Activated naive CD4-positive, alpha-beta T cell treated with anti-CD3 and anti-CD28 coated beads for 36 hours (primary cell): ENCODE data around the gene PDGFRA. TPM values are rescaled to one million over a fixed set of nuclear protein-coding genes. Genes with fewer than 3 reads are reported as not detected.
"Not testable (repeated sequence)": the region's sequence is repeated elsewhere in the genome, so short reads cannot be mapped to it uniquely, and the experiment has no call there.

Source experiments
- CTCF ChIA-PET: fragments of 350-600 bp; sonication (Branson Sonifier 250); formaldehyde crosslinking; loops from one replicate; lab custom pipeline; 2021; ENCODE audit warnings: antibody characterized with exemption; lab: Charles Lee
- DNase-seq: peaks from one replicate; pipeline ENCODE4 v3.0.0-alpha.2; 2020
- H3K27ac Mint-ChIP-seq: one replicate; pipeline ENCODE4 v1.8.0; 2021; ENCODE audit warnings: mild to moderate bottlenecking, mixed read lengths
- H3K27me3 Mint-ChIP-seq: one replicate; pipeline ENCODE4 v1.8.0; 2021; ENCODE audit warnings: low read depth, mixed read lengths
- H3K36me3 Mint-ChIP-seq: one replicate; pipeline ENCODE4 v1.8.0; 2021; ENCODE audit warnings: low read depth, mixed read lengths
- H3K4me1 Mint-ChIP-seq: one replicate; pipeline ENCODE4 v1.8.0; 2021; ENCODE audit warnings: low read depth, mixed read lengths
- H3K4me3 Mint-ChIP-seq: one replicate; pipeline ENCODE4 v1.8.0; 2021; ENCODE audit warnings: mild to moderate bottlenecking, moderate library complexity, mixed read lengths
- H3K9me3 Mint-ChIP-seq: one replicate; pipeline ENCODE4 v1.8.0; 2021; ENCODE audit warnings: mixed read lengths
- intact Hi-C: fragments of 100-400 bp; cut with micrococcal nuclease; formaldehyde crosslinking; loops from one replicate; pipeline ENCODE4 v1.15.1; 2023
- total RNA-seq, 2 experiments: library from RNA; stranded (reverse); gene quantifications; one replicate each; pipeline ENCODE4 v1.2.3, GENCODE V29; 2021

Gene PDGFRA
- total RNA-seq, 2 experiments from 2014 or later, result not detected

GRCh38 chr4:54241268-54241823 is 12.3 kb downstream of the PDGFRA start:
- CTCF ChIA-PET, result interaction anchor here (1.0 kb wide), 1 partner anchor 23 kb away, joined by 3 read pairs; no protein-coding TSS in a partner anchor
- DNase-seq, H3K4me3 Mint-ChIP-seq, H3K27ac Mint-ChIP-seq, H3K9me3 Mint-ChIP-seq, intact Hi-C loops, H3K4me1 Mint-ChIP-seq, H3K36me3 Mint-ChIP-seq: not testable (repeated sequence)
- H3K27me3 Mint-ChIP-seq, result peaks cover 15% of the 10 kb centered on the region

- H3K27me3 Mint-ChIP-seq, result peaks cover 17% of the 10 kb centered on the region
- H3K4me1 Mint-ChIP-seq, H3K9me3 Mint-ChIP-seq, H3K36me3 Mint-ChIP-seq, DNase-seq, CTCF ChIA-PET, intact Hi-C loops, H3K4me3 Mint-ChIP-seq, H3K27ac Mint-ChIP-seq: not testable (repeated sequence)
Observed at GRCh38 chr4:54243541-54243940, 14.4 kb downstream of the PDGFRA start.

DNA sequence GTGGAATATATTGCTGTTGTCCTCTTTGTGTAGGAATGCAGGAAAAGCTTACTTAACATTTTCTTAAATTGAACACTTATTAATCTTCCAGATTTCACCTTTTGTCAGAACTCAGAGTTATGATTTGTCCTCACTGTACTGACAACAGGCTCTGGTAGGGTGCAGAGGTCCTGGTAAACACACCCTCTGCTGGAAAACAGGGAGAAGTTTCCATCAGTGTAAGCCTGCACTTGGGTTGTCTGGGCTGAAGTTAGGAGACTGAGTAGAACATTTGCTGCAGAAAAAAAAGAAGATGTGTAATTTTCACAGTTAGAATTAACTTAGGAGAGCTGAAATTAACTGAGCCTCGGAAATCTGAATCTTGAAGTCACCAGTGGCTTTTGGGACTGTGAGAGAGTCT is 23.2 kb downstream of the PDGFRA start:
- CTCF ChIA-PET, H3K27me3 Mint-ChIP-seq, intact Hi-C loops, H3K36me3 Mint-ChIP-seq, H3K4me1 Mint-ChIP-seq, H3K27ac Mint-ChIP-seq, DNase-seq, H3K4me3 Mint-ChIP-seq: not testable (repeated sequence)
- peaks cover 13% of the 10 kb centered on the region for H3K9me3 Mint-ChIP-seq

- H3K4me3 Mint-ChIP-seq, result no peak overlapping the region
- H3K9me3 Mint-ChIP-seq, result peaks cover 9% of the 10 kb centered on the region
- CTCF ChIA-PET, result no interaction called here
- no peaks in the 10 kb centered on the region for H3K36me3 Mint-ChIP-seq
- intact Hi-C loops, result no loop called here
- H3K27ac Mint-ChIP-seq, result no peak overlapping the region
- DNase-seq, result no peak
- peaks cover 8% of the 10 kb centered on the region for H3K27me3 Mint-ChIP-seq
- no peaks in the 10 kb centered on the region for H3K4me1 Mint-ChIP-seq
Observed at GRCh38 chr4:54254116-54254914, 25.2 kb downstream of the PDGFRA start.

DNA sequence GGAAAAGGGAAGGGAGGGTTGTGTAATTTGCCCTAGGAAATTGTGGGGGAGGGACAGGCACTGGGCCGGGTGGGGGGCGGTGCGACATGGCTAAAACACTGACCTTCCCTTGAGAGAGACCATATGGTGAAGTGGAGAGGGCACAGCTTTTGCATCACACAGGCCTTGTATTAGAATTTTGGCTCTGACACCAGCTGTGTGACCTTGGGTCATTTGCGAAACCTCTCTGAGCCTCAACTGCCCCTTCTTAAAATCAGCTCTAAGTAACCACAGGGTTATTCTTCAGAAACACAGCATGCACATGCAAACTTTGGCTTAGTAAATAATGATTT is 25.8 kb downstream of the PDGFRA start:
- no peak for DNase-seq
- no peak overlapping the region for H3K27ac Mint-ChIP-seq
- CTCF ChIA-PET, result no interaction called here
- intact Hi-C loops, result no loop called here
- H3K27me3 Mint-ChIP-seq, result peaks cover 8% of the 10 kb centered on the region
- H3K4me3 Mint-ChIP-seq, result no peak overlapping the region
- H3K4me1 Mint-ChIP-seq, result no peaks in the 10 kb centered on the region
- H3K9me3 Mint-ChIP-seq, result peaks cover 7% of the 10 kb centered on the region
- H3K36me3 Mint-ChIP-seq, result no peaks in the 10 kb centered on the region

DNA sequence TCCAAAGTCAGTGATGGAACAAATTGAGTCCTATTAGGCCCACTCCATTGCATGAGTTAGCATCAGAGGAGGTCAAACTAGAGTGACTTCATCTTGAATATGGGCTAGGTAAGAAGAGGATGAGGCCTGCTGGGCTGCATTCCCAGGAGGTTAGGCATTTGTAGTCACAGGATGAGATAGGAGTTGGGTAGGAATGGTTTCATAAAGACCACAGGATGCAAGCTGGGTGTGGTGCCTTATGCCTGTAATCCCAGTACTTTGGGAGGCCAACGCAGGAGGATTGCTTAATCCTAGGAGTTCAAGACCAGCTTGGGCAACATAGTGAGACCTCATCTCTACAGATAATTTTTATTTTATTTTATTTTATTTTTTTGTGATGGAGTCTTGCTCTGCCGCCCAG is 26.8 kb downstream of the PDGFRA start:
- H3K9me3 Mint-ChIP-seq, result peaks cover 7% of the 10 kb centered on the region
- CTCF ChIA-PET, result no interaction called here
- H3K27me3 Mint-ChIP-seq, result peaks cover 11% of the 10 kb centered on the region
- H3K27ac Mint-ChIP-seq, result no peak overlapping the region
- H3K36me3 Mint-ChIP-seq, result no peaks in the 10 kb centered on the region
- no peak for DNase-seq
- intact Hi-C loops, result no loop called here
- H3K4me1 Mint-ChIP-seq, result no peaks in the 10 kb centered on the region
- H3K4me3 Mint-ChIP-seq, result no peak overlapping the region

GRCh38 chr4:54256491-54257486 is 27.7 kb downstream of the PDGFRA start:
- Mint-ChIP-seq H3K36me3 (no peaks in the 10 kb centered on the region), H3K27me3 (peaks cover 11% of the 10 kb centered on the region), H3K4me3 (no peak overlapping the region), H3K4me1 (no peaks in the 10 kb centered on the region), H3K27ac (no peak overlapping the region), H3K9me3 (peaks cover 7% of the 10 kb centered on the region)
- no peak for DNase-seq
- intact Hi-C loops, result no loop called here
- CTCF ChIA-PET, result no interaction called here

DNA sequence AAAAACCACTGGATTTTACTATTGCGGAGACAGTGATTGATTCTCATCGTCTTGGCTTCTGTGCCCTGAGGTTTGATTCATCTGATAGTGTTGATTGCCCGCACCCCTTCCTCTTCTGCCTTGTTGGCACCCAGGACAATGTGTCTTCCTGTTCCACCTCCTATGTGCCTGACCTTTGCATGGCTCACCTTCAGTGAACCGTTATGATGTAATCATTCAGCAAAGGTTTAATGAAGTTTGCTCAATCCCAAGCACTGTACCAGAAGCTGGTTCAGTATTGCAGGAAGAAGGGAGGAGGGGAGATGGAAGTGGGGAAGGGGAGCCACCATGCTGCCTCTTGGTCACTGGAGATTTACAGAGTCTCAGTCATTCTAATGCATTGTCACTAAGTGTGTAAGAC is 36.3 kb downstream of the PDGFRA start:
- intact Hi-C loops, result no loop called here
- DNase-seq, result no peak
- CTCF ChIA-PET, result interaction anchor here (0.7 to 0.8 kb wide), 2 partner anchors 40 to 555 kb away, joined by 3 read pairs; no protein-coding TSS in a partner anchor
- H3K4me3 Mint-ChIP-seq, result no peak overlapping the region
- H3K9me3 Mint-ChIP-seq, result no peaks in the 10 kb centered on the region
- H3K27me3 Mint-ChIP-seq, result peaks cover 10% of the 10 kb centered on the region
- no peaks in the 10 kb centered on the region for H3K4me1 Mint-ChIP-seq
- no peak overlapping the region for H3K27ac Mint-ChIP-seq
- no peaks in the 10 kb centered on the region for H3K36me3 Mint-ChIP-seq

DNA sequence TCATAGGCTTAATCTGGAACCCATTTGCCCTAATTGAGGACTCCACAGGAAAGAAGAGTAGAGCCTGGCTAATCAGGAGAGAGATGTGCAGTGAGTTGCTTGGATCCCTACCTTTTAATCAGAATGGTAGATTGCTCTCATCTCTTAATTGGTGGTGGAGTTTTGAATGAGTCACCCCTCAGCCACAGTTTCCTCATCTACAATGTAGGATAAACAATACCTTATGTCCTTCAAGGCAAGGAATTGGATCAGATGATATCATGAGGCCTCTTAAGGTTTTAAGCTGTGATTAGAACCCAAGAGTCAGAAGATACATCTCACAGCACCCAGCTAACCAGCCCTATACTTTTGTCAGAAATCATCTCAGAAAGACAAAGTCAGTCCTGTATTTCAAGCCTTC is 39.1 kb downstream of the PDGFRA start:
- Mint-ChIP-seq H3K4me3 (no peak overlapping the region), H3K27me3 (peaks cover 18% of the 10 kb centered on the region), H3K9me3 (no peaks in the 10 kb centered on the region), H3K4me1 (no peaks in the 10 kb centered on the region), H3K36me3 (no peaks in the 10 kb centered on the region), H3K27ac (no peak overlapping the region)
- intact Hi-C loops, result no loop called here
- CTCF ChIA-PET, result no interaction called here
- no peak for DNase-seq

DNA sequence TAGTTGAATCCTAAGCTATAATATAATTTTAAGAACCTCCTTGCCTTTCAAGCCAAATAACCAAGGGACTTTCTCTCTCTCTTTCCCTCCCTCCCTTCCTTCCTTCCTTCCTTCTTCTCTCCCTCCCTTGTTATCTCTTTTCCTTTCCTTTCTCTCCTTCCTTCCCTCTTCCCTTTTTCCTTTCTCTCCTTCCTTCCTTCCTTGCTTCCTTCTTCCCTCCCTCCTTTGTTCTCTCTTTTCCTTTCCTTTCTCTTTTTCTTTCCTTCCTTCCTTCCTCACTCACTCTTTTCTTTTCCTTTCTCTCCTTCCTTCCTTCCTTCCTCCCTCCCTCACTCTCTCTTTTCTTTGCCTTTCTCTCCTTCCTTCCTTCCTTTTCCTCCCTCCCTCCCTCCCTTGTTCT is 42.4 kb downstream of the PDGFRA start:
- H3K36me3 Mint-ChIP-seq, result no peaks in the 10 kb centered on the region
- no peak overlapping the region for H3K27ac Mint-ChIP-seq
- no peak overlapping the region for H3K4me3 Mint-ChIP-seq
- no peak for DNase-seq
- no peaks in the 10 kb centered on the region for H3K4me1 Mint-ChIP-seq
- CTCF ChIA-PET, result no interaction called here
- H3K9me3 Mint-ChIP-seq, result no peaks in the 10 kb centered on the region
- peaks cover 28% of the 10 kb centered on the region for H3K27me3 Mint-ChIP-seq
- intact Hi-C loops, result no loop called here

DNA sequence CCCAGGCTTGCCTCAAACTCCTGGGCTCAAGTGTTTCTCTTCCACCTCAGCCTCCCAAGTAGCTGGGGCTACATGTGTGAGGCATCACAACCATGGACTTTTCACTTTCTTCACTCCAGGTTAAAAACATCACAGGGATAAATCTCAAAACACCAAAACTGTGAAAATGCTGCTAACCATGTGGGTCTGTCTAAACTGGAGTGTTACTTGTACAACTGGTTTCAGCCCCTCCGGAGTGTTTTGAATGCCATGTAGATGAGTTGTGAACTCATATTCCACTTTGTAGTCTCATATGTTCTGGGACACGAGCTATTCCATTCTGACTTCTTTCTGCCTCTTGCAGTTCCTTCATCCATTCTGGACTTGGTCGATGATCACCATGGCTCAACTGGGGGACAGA is 43.0 kb downstream of the PDGFRA start:
- DNase-seq, result no peak
- CTCF ChIA-PET, result no interaction called here
- Mint-ChIP-seq H3K27ac (no peak overlapping the region), H3K4me1 (no peaks in the 10 kb centered on the region), H3K27me3 (peaks cover 31% of the 10 kb centered on the region), H3K36me3 (no peaks in the 10 kb centered on the region), H3K9me3 (no peaks in the 10 kb centered on the region), H3K4me3 (no peak overlapping the region)
- intact Hi-C loops, result no loop called here

DNA sequence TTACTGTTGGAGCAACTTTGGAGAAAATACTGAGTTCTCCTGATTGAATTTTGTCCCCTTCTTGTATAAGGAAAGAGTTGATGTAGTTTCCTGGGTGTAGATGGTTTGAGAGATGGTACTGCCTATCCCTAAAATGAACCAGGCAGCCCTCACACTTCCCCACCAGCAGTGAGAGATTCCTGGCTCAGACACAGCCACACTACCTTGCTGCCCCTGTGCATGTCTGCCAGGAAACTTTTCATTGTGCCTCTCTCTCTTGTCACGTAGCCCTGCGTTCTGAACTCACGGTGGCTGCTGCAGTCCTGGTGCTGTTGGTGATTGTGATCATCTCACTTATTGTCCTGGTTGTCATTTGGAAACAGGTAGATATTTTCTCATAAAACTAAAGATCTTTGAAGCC is 45.2 kb downstream of the PDGFRA start:
- intact Hi-C loops, result no loop called here
- no peaks in the 10 kb centered on the region for H3K36me3 Mint-ChIP-seq
- peaks cover 7% of the 10 kb centered on the region for H3K4me1 Mint-ChIP-seq
- no peak for DNase-seq
- no peak overlapping the region for H3K27ac Mint-ChIP-seq
- no peak overlapping the region for H3K4me3 Mint-ChIP-seq
- peaks cover 40% of the 10 kb centered on the region for H3K27me3 Mint-ChIP-seq
- H3K9me3 Mint-ChIP-seq, result no peaks in the 10 kb centered on the region
- CTCF ChIA-PET, result no interaction called here
